ENCODE data around the gene MAVS. TPM values are rescaled to one million over a fixed set of nuclear protein-coding genes. Genes with fewer than 3 reads are reported as not detected.
"Not testable (repeated sequence)": the region's sequence is repeated elsewhere in the genome, so short reads cannot be mapped to it uniquely, and the experiment has no call there.

Gene MAVS
- total RNA-seq, 1 donor from 2014 or later: 38.3 TPM

DNA sequence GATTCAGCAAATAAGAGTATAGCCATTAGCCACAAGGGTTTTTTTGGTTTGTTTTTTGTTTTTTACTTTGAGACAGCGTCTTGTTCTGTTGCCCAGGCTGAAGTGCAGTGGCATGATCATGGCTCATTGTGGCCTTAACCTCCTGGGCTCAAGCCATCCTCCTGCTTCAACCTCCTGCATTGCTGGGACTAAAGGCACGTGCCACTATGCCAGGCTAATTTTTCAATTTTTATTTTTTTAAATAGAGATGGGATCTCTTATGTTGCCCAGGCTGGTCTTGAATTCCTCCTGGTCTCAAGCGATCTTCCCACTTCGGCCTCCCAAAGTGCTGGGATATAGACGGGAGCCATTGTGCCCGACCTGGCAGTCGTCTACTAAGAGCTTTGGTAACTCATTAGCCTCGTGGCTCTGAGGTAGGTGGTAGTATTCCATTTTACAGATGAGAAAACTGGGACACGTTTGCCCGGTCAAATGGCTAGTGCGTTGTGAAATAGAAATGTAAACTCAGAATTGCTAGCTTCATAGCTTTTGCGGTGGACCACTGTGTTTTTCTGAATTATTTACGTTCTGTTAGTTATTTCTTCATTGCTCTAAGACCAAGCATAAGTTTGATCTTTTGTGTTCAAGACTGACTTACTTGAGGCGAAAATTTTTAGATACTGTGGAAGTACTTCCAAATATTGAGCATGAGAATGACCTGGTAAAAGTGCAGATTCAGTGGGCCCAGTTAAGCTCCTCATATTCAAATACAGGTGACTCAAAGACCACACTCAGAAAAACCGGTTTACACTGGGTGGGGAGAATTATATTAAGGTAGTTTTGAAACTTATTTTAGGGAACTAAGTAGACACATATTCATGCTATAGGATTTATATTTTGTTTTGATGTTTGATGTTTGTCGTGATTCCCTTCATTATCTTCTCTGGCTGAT is 44.6 kb downstream of the MAVS start:
- Mint-ChIP-seq H3K27ac (peak overlapping the region; percentile 93), H3K9me3 (no peaks in the 10 kb centered on the region), H3K4me1 (peaks cover 48% of the 10 kb centered on the region), H3K36me3 (peaks cover 8% of the 10 kb centered on the region), H3K4me3 (peak overlapping the region; percentile 93), H3K27me3 (ENCODE audit: low read depth) (no peaks in the 10 kb centered on the region)
- TF ChIP-seq CTCF (IDR thresholded peaks at IDR 0.05; ENCODE audit: unreplicated experiment): no peak
- DNase-seq (ENCODE audit: low spot score in 2 of 2, unreplicated experiment in 2 of 2): no peak

- H3K4me1 Mint-ChIP-seq: peaks cover 50% of the 10 kb centered on the region
- no peak overlapping the region for H3K27ac Mint-ChIP-seq
- H3K4me3 Mint-ChIP-seq: no peak overlapping the region
- no peaks in the 10 kb centered on the region for H3K27me3 Mint-ChIP-seq (ENCODE audit: low read depth)
- DNase-seq (ENCODE audit: low spot score in 2 of 2, unreplicated experiment in 2 of 2): no peak
- no peak for TF ChIP-seq CTCF (IDR thresholded peaks at IDR 0.05; ENCODE audit: unreplicated experiment)
- H3K36me3 Mint-ChIP-seq: peaks cover 8% of the 10 kb centered on the region
- no peaks in the 10 kb centered on the region for H3K9me3 Mint-ChIP-seq
Measured at GRCh38 chr20:3894796-3895195, 48.2 kb downstream of the MAVS start.

GRCh38 chr20:3896302-3896701 is 49.7 kb downstream of the MAVS start:
- H3K27ac Mint-ChIP-seq: no peak overlapping the region
- no peaks in the 10 kb centered on the region for H3K9me3 Mint-ChIP-seq
- no peak for DNase-seq (ENCODE audit: low spot score in 2 of 2, unreplicated experiment in 2 of 2)
- TF ChIP-seq CTCF (IDR thresholded peaks at IDR 0.05; ENCODE audit: unreplicated experiment): no peak
- H3K4me1 Mint-ChIP-seq: peaks cover 51% of the 10 kb centered on the region
- H3K4me3 Mint-ChIP-seq: no peak overlapping the region
- no peaks in the 10 kb centered on the region for H3K27me3 Mint-ChIP-seq (ENCODE audit: low read depth)
- H3K36me3 Mint-ChIP-seq: peaks cover 8% of the 10 kb centered on the region

GRCh38 chr20:3896853-3897583 is 50.4 kb downstream of the MAVS start:
- Mint-ChIP-seq H3K4me1 (peaks cover 51% of the 10 kb centered on the region), H3K27ac (peak overlapping the region; percentile 0), H3K9me3 (no peaks in the 10 kb centered on the region), H3K27me3 (ENCODE audit: low read depth) (no peaks in the 10 kb centered on the region), H3K36me3 (peaks cover 8% of the 10 kb centered on the region), H3K4me3 (no peak overlapping the region)
- DNase-seq (ENCODE audit: low spot score in 2 of 2, unreplicated experiment in 2 of 2): no peak
- no peak for TF ChIP-seq CTCF (IDR thresholded peaks at IDR 0.05; ENCODE audit: unreplicated experiment)

DNA sequence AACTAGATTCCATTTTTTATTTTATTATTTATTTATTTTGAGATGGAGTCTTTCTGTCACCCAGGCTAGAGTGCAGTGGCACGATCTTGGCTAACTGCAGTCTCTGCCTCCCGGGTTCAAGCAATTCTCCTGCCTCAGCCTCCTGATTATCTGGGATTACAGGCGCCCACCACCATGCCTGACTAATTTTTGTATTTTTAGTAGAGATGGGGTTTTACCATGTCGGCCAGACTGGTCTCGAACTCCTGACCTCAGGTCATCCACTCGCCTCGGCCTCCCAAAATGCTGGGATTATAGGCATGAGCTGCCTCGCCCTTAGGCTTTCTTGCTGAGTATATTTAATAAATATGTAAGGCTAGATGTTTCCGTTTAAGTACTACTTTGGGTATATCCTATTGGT is 51.5 kb downstream of the MAVS start:
- not testable (repeated sequence) for H3K27ac Mint-ChIP-seq; H3K4me3 Mint-ChIP-seq; H3K27me3 Mint-ChIP-seq (ENCODE audit: low read depth); H3K36me3 Mint-ChIP-seq; H3K9me3 Mint-ChIP-seq; DNase-seq (ENCODE audit: low spot score in 2 of 2, unreplicated experiment in 2 of 2)
- H3K4me1 Mint-ChIP-seq: peaks cover 43% of the 10 kb centered on the region

DNA sequence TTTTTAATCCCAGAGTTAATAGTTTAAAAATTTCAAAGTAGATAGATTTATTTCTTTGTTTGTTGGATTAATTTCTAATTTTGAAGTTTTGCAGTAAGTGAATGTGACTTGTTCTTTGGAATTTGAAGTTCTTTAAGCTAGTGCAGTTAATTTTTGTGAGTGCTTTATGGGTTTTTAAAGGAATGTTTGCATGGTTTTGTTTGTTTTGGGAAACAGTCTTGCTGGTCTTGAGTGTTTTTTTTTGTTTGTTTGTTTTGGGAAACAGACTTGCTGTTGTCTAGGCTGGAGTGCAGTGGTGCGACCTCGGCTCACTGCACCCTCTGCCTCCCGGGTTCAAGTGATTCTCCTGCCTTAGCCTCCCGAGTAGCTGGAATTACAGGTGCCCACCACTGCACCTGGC is 52.0 kb downstream of the MAVS start:
- Mint-ChIP-seq H3K4me3 (no peak overlapping the region), H3K36me3 (peaks cover 6% of the 10 kb centered on the region), H3K4me1 (peaks cover 39% of the 10 kb centered on the region), H3K9me3 (no peaks in the 10 kb centered on the region), H3K27me3 (ENCODE audit: low read depth) (no peaks in the 10 kb centered on the region), H3K27ac (peak overlapping the region; percentile 25)
- no peak for TF ChIP-seq CTCF (IDR thresholded peaks at IDR 0.05; ENCODE audit: unreplicated experiment)
- no peak for DNase-seq (ENCODE audit: low spot score in 2 of 2, unreplicated experiment in 2 of 2)
